ENCODE results near the gene GGT5.
"Not testable (repeated sequence)": the region's sequence is repeated elsewhere in the genome, so short reads cannot be mapped to it uniquely, and the experiment has no call there.

Gene GGT5

DNA sequence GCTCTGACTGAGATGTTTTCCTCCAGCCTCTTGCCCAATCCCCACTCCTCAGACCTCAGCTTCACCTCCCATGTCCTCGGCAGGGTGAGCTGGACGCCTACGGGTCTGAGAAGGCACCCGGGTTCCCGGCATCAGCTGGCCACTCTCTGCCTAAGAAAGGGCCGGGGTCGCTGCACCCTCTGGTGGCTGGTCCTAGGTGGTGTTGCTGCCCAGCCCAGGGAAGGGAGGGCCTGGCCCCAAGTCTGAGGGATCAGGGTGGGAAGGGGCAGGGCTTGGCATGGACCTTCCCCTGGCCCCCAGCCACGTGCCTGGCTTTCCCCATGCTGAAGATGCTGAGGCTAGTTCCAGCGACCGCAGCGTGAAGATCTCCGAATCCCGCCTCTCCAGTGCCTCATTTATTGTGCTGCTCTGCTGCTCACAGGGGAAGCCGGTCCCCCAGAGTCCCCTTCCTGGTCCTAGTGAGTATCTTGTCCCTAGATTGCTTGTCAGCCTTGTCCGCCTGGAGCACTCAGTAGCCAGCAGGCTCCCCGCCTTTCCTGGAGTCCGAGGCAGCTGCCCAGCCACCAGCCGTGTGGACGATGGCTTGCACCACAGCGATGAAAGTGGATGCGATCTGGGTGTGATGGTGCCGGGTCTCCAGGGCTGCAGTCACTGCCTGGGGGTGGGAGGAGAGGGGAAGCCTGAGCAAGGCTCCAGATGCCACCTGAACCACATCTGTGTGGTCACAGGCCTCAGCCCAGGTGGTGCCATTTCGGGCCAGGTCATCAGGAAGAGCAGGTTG is 2.9 kb upstream of the GGT5 start:
- Mint-ChIP-seq H3K36me3 (ENCODE audit: low read depth) (no peaks in the 10 kb centered on the region), H3K4me3 (no peak overlapping the region), H3K27ac (no peak overlapping the region), H3K4me1 (peaks cover 15% of the 10 kb centered on the region), H3K9me3 (no peaks in the 10 kb centered on the region), H3K27me3 (no peaks in the 10 kb centered on the region)
- peak; percentile 60 for DNase-seq
- ATAC-seq, result peak; percentile 69

DNA sequence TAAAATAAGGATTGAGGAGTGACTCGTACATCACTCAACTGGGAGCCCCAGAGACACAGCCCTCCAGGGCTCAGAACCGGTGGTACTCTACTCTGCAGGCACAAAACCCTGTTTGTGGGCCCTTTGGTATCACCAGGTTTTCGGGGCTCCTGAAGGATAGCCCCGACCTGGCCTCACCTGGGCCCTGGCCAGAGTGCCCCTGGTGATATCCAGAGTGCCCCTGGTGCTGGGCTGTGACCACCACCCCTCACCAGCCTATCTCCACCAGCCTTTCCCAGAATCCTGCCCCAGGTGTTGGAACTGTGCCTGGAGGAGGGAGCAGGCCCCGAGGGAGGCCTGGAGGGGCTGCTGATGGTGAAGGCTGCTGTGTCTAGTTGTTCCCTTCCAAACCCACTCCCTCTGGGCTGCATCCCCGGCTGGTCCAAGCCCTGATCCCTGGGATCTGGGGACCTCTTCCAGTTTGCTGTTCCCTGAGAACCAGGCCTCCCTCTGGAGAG is 2.2 kb upstream of the GGT5 start:
- ATAC-seq (no peak), DNase-seq (no peak)
- no peaks in the 10 kb centered on the region for H3K27me3 Mint-ChIP-seq
- H3K4me3 Mint-ChIP-seq, result no peak overlapping the region
- no peak overlapping the region for H3K27ac Mint-ChIP-seq
- H3K9me3 Mint-ChIP-seq, result no peaks in the 10 kb centered on the region
- H3K36me3 Mint-ChIP-seq (ENCODE audit: low read depth), result no peaks in the 10 kb centered on the region
- H3K4me1 Mint-ChIP-seq, result peaks cover 22% of the 10 kb centered on the region

DNA sequence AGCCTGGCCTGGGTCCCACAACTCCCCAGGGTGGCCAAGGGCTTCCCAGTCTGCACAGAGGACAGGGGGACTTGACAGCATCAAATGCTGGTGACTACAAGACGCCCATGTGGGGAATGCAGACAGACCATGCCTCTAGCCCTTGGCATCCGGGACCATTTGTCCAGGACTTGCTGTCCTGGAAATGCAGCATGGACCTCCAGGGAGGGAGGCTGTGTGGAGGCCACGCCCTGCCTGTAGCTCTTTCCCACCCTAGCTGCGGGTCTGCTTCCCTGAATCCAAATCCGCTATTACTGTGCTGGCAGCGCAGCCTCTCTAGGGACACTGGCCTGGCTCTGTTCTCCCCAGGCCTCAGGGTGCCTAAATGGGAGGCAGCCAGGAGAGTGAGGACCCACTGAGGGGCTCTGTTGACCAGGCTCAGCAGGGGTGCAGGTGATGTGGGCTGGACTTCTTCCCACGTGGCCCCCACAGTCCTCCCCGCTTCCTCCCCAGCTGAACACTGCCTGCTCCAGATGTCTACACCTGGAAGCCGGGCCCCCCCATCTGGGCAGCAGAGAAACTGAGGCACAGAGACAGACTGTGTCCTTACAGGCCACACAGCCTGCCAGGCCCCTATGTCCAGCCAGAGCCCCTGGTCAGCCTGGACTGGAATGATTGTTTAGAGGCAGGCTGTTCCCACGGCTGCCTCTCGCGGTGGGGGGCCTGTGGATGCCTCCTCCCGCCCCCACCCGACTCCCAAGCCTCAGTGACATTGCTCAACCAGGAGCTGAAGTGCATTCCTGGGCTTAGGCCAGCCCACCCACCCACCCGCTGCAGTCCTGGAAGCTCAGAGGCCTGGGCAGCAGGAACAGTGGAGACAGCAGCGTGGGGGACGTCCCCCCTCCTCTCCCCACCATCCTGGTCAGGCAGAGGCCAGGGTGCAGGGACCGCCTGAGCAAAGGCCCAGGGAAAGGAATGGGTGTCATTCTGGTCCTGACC is 991 bp upstream of the GGT5 start:
- H3K4me3 Mint-ChIP-seq; H3K36me3 Mint-ChIP-seq (ENCODE audit: low read depth); H3K9me3 Mint-ChIP-seq; H3K27ac Mint-ChIP-seq; DNase-seq; H3K27me3 Mint-ChIP-seq; ATAC-seq: not testable (repeated sequence)
- peaks cover 29% of the 10 kb centered on the region for H3K4me1 Mint-ChIP-seq

DNA sequence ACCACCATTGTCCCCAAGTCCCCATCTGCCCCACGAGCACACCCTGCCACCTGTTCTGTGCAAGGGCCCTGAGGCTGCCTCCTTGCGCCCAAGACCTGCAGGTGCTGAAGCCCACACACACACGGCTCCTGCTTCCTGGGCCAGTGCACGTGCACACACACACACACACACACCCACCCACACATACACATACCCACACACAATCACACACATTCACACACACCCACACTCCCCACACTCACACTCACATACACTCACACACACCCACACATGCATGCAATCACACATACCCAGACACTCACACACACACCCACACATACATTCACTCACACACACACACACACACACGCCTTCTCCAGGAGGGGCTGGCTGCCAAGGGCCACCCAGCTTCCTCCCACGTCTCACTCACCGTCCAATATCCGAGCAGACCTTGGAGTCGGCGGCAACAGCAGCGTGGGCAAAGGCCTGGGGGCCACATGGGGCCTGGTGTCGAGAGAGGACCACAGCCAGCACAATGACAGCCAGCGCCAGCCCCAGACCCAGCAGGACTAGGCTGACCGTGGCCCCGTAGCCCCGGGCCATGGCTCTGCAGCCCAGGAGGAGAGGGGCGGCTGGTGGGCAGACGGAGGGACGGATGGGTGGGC is 616 bp downstream of the GGT5 start:
- Mint-ChIP-seq H3K27me3 (no peaks in the 10 kb centered on the region), H3K9me3 (no peaks in the 10 kb centered on the region), H3K4me3 (no peak overlapping the region), H3K27ac (no peak overlapping the region), H3K4me1 (peaks cover 34% of the 10 kb centered on the region), H3K36me3 (ENCODE audit: low read depth) (no peaks in the 10 kb centered on the region)
- ATAC-seq (no peak), DNase-seq (no peak)

DNA sequence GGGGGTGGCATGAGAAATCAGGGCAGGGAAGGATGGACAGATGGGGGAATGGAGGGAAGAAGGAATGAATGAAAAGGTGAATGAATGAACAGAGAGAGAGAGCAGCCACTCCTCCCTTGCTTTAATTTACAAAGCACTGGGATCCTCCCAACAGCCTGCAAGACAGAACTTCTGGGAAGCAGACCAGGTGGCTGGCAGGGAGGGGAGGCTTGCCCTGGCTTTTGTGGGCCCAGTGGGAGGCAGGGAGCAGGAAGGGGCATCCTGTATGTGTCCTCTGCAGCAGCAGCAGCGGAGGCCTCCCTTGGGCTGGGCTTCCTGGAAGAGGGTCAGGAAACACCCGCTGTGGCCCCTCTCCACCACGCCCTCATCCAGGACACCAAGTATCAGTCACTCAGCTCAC is 1.5 kb downstream of the GGT5 start:
- H3K4me1 Mint-ChIP-seq, result peaks cover 34% of the 10 kb centered on the region
- not testable (repeated sequence) for H3K36me3 Mint-ChIP-seq (ENCODE audit: low read depth); H3K27me3 Mint-ChIP-seq; H3K27ac Mint-ChIP-seq; H3K4me3 Mint-ChIP-seq; DNase-seq; H3K9me3 Mint-ChIP-seq; ATAC-seq

DNA sequence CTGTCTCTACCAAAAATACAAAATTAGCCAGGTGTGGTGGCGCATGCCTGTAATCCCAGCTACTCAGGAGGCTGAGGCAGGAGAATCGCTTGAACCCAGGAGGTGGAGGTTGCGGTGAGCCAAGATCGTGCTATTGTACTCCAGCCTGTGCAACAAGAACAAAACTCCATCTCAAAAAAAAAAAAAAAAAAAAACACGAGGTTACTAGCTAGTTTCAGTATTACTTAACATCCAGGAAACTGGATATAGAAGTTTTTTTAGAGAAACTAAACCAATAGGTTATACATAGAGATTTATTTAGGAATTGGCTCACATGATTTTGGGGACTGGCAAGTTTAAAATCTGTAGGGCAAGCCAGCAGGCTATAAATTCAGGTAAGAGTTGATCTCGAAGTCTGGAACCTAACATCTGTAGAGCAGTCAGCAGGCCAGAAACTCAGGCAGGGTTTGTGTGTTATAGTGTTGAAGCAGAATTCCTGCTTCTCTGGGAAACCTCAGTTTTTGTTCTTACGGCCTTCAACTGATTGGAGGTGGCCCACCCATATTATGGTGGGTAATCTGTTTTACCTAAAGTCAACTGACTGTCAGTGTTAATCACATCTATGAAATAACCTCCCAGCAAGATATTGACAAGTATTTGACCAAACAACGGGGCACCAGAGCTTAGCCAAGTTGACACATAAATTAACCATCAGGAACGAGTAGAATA is 3.7 kb downstream of the GGT5 start:
- not testable (repeated sequence) for ATAC-seq; H3K36me3 Mint-ChIP-seq (ENCODE audit: low read depth); DNase-seq; H3K27me3 Mint-ChIP-seq; H3K4me3 Mint-ChIP-seq; H3K9me3 Mint-ChIP-seq
- H3K27ac Mint-ChIP-seq, result peak overlapping the region; percentile 18
- peaks cover 34% of the 10 kb centered on the region for H3K4me1 Mint-ChIP-seq

DNA sequence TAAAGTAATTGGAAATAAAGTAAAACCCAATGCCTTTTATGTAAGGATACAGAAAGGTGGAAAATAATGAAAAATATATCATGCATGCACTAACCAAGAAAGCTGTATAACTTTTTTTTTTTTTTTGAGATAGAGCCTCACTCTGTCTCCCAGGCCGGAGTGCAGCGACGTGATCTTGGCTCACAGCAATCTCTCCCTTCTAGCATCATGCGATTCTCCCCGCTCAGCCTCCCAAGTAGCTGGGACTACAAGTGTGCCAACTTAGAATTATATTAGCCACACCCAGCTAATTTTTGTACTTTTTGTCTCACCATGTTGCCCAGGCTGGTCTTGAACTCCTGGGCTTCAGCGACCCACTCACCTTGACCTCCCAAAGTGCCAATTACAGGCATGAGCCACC is 4.5 kb downstream of the GGT5 start:
- Mint-ChIP-seq H3K4me3 (no peak overlapping the region), H3K36me3 (ENCODE audit: low read depth) (no peaks in the 10 kb centered on the region), H3K27me3 (no peaks in the 10 kb centered on the region), H3K4me1 (peaks cover 34% of the 10 kb centered on the region), H3K27ac (no peak overlapping the region), H3K9me3 (no peaks in the 10 kb centered on the region)
- no peak for ATAC-seq
- no peak for DNase-seq

DNA sequence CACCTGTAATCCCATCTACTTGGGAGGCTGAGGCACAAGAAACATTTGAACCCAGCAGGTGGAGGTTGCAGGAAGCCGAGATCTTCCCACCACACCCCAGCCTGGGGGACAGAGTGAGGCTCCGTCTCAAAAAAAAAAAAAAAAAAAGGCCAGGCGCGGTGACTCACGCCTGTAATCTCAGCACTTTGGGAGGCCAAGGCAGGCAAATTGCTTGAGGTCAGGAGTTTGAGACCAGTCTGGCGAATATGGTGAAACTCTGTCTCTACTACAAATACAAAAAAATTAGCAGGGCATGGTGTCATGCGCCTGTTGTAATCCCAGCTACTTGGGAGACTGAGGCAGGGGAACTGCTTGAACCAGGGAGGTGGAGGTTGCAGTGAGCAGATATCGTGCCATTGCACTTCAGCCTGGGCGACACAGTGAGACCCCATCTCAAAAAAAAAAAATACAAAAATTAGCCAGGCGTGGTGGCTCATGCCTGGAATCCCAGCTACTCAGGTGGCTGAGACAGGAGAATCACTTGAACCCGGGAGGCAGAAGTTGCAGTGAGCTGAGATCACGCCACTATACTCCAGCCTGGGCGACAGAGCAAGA is 6.7 kb downstream of the GGT5 start:
- H3K9me3 Mint-ChIP-seq; H3K27ac Mint-ChIP-seq; DNase-seq; H3K4me3 Mint-ChIP-seq; H3K36me3 Mint-ChIP-seq (ENCODE audit: low read depth); ATAC-seq; H3K27me3 Mint-ChIP-seq: not testable (repeated sequence)
- H3K4me1 Mint-ChIP-seq, result peaks cover 23% of the 10 kb centered on the region

DNA sequence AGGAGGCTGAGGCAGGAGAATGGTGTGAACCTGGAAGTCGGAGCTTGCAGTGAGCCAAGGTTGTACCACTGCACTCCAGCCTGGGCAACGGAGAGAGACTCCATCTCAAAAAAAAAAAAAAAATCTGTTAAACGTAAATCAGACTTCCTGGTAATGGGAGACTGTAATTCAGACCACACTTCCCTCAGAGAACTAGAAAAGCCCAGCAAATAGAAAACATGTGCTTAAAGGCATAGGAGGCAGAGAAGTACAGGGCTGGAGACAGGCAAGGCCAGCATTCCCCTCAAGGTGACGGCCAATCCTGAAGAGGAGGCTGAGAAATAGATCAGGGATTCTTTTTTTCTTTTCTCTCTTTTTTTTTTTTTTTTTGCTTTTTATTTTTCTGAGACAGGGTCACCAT is 8.2 kb downstream of the GGT5 start:
- no peak overlapping the region for H3K4me3 Mint-ChIP-seq
- H3K4me1 Mint-ChIP-seq, result peaks cover 9% of the 10 kb centered on the region
- no peaks in the 10 kb centered on the region for H3K9me3 Mint-ChIP-seq
- DNase-seq, result no peak
- no peaks in the 10 kb centered on the region for H3K36me3 Mint-ChIP-seq (ENCODE audit: low read depth)
- no peak overlapping the region for H3K27ac Mint-ChIP-seq
- no peak for ATAC-seq
- no peaks in the 10 kb centered on the region for H3K27me3 Mint-ChIP-seq

DNA sequence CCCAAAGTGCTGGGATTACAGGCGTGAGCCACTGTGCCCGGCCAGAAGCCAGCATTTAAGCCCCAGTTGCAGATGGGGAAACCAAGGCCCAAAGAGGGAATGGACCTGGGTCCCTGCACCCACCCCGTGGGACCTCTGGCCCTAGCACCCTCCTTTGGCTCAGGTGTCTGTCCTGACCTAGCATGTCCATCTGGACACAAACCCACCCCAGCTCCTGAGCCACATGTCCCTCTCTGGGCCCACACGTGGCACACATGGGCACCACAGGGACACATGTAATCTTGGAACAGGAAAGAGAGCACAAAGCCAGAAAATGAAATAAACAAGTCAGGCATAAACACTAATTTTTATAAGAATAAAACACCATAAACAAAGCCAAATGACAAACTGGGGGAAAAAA is 9.6 kb downstream of the GGT5 start:
- Mint-ChIP-seq H3K36me3 (ENCODE audit: low read depth) (no peaks in the 10 kb centered on the region), H3K27me3 (no peaks in the 10 kb centered on the region), H3K4me1 (no peaks in the 10 kb centered on the region), H3K27ac (no peak overlapping the region), H3K9me3 (no peaks in the 10 kb centered on the region), H3K4me3 (no peak overlapping the region)
- ATAC-seq (no peak), DNase-seq (no peak)

DNA sequence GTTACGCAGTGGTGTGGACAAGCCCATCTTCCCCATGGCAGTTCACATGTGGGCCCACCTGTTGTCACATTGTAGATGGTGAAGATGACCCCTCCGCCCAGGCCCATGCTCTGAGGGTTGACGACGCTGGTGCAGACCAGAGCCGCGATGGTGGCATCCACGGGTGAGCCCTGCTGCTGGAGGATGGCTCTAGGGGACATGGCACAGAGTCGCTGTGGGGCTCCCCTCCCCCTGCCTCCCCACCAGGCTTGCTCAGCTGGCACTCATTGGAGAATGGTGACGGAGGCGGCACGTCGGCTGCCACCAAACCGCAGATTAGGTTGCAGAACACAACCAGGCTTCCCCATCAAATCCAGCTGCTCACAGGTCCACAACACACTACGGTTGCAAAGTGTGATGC is 11.1 kb downstream of the GGT5 start:
- Mint-ChIP-seq H3K9me3 (no peaks in the 10 kb centered on the region), H3K27ac (no peak overlapping the region)
- no peak for ATAC-seq

DNA sequence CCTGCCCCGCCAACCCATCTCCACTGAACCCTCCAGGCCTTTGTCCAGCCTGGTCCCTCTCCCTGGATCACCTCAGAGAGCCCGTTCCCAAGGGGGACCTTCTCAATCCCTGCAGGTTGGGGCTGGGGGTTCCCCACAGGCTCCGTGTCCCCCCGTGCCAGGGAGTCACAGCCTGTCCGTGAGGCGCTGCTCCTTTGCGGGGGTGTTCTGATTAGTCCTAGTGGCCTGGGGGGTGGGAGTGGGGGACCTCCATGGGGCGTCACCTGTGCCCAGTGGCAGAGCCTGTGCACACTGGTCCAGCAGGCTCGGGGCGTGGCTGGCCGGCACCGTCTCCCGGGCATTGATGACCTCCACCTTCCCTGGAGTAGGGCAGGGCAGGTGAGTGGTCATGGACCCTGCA is 11.6 kb downstream of the GGT5 start:
- no peaks in the 10 kb centered on the region for H3K9me3 Mint-ChIP-seq
- no peaks in the 10 kb centered on the region for H3K27me3 Mint-ChIP-seq
- ATAC-seq (no peak), DNase-seq (no peak)
- no peak overlapping the region for H3K27ac Mint-ChIP-seq
- no peaks in the 10 kb centered on the region for H3K36me3 Mint-ChIP-seq (ENCODE audit: low read depth)
- no peaks in the 10 kb centered on the region for H3K4me1 Mint-ChIP-seq
- no peak overlapping the region for H3K4me3 Mint-ChIP-seq

More for the DNA sequence above, 11.1 kb downstream of the GGT5 start:
- no peaks in the 10 kb centered on the region for H3K36me3 Mint-ChIP-seq (ENCODE audit: low read depth)
- H3K27me3 Mint-ChIP-seq, result no peaks in the 10 kb centered on the region
- no peak overlapping the region for H3K4me3 Mint-ChIP-seq
- H3K4me1 Mint-ChIP-seq, result no peaks in the 10 kb centered on the region
- DNase-seq, result no peak

DNA sequence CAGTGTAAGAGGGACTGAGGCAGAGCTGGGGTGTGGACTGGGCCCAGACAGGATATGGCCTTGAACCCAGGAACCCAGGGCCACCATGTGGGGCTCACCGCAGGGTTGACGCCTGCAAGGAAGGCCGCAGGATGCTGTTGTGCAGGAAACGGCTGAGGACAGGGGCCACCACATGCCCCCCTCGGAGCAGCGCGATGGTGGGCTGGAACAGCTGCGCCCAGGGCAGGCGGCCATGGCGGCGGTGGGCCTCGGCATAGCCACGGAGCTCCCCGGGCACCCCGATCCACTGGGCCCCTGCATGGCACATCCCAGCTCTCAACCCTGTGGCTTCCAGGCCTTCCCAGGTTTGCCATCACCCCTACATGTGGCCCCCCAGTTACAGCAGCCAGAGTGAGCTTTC is 12.2 kb downstream of the GGT5 start:
- Mint-ChIP-seq H3K27me3 (no peaks in the 10 kb centered on the region), H3K9me3 (no peaks in the 10 kb centered on the region), H3K36me3 (ENCODE audit: low read depth) (no peaks in the 10 kb centered on the region), H3K4me1 (no peaks in the 10 kb centered on the region), H3K4me3 (no peak overlapping the region), H3K27ac (no peak overlapping the region)
- no peak for DNase-seq
- ATAC-seq, result no peak

DNA sequence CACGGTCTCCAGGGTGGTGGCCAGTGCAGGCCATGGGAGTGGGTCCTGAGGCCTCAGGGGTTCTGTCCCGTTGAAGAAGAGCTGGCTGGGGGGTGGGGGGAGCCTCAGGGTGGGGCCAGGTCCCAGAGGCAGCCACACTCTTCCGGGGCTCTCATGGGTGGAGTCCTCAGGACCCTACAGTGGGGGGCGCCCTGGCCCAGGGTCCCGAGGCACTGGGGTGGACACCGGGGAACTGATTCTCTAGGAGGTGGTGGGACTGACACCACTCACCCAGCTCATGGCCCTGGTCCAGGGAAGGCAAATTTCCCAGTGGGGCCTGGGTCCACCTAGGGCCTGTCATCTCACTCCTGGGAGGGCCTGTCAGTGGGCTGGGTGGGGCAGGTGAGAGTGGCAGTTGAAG is 12.8 kb downstream of the GGT5 start:
- no peak for ATAC-seq
- H3K36me3 Mint-ChIP-seq (ENCODE audit: low read depth), result no peaks in the 10 kb centered on the region
- no peak overlapping the region for H3K4me3 Mint-ChIP-seq
- H3K4me1 Mint-ChIP-seq, result no peaks in the 10 kb centered on the region
- DNase-seq, result no peak
- H3K9me3 Mint-ChIP-seq, result no peaks in the 10 kb centered on the region
- no peaks in the 10 kb centered on the region for H3K27me3 Mint-ChIP-seq
- H3K27ac Mint-ChIP-seq, result no peak overlapping the region
